Ammon's horn (tissue), 1 donor: ENCODE data around the gene SNAI3.

Experiments used
- DNase-seq: peaks from one replicate; pipeline ENCODE4 v3.0.0-alpha.2; 2016; ENCODE audit warnings: low spot score

SNAI3 gene

GRCh38 chr16:88649924-88650748 lies 36.2 kb downstream of the SNAI3 start:
- no peak for DNase-seq

- DNase-seq: no peak
These were observed 36.9 kb downstream of the SNAI3 start for GRCh38 chr16:88649195-88649923.

GRCh38 chr16:88647178-88648070 lies 38.9 kb downstream of the SNAI3 start:
- no peak for DNase-seq

- no peak for DNase-seq
These were observed 39.8 kb downstream of the SNAI3 start for GRCh38 chr16:88646345-88647034.

- no peak for DNase-seq
These were observed 40.4 kb downstream of the SNAI3 start for GRCh38 chr16:88645941-88646340.

GRCh38 chr16:88645455-88645854 lies 40.9 kb downstream of the SNAI3 start:
- DNase-seq: no peak

- DNase-seq: no peak
These were observed 42.7 kb downstream of the SNAI3 start for GRCh38 chr16:88643644-88643932.

- DNase-seq: no peak
These were observed 43.2 kb downstream of the SNAI3 start for GRCh38 chr16:88642881-88643643.

GRCh38 chr16:88640498-88641247 lies 45.6 kb downstream of the SNAI3 start:
- DNase-seq: no peak

GRCh38 chr16:88640039-88640495 lies 46.2 kb downstream of the SNAI3 start:
- no peak for DNase-seq

- DNase-seq: no peak
These were observed 46.9 kb downstream of the SNAI3 start for GRCh38 chr16:88639231-88640038.

GRCh38 chr16:88638323-88639230 lies 47.7 kb downstream of the SNAI3 start, which contains the start of gene IL17C:
Gene IL17C (plus strand): TSS chr16:88638572. CDS start chr16:88638642, 70 bp downstream.
- no peak for DNase-seq

- no peak for DNase-seq
These were observed 49.6 kb downstream of the SNAI3 start for GRCh38 chr16:88636488-88637265.

- no peak for DNase-seq
These were observed 50.5 kb downstream of the SNAI3 start for GRCh38 chr16:88635671-88636319.

- DNase-seq: no peak
These were observed 51.2 kb downstream of the SNAI3 start for GRCh38 chr16:88634994-88635670.
